Measurements from ENCODE around the gene PER1. TPM values are rescaled to one million over a fixed set of nuclear protein-coding genes. Genes with fewer than 3 reads are reported as not detected.

Gene PER1
- total and polyA plus RNA-seq, 2 of the 13 experiments (the other 11 are each of a cell fraction or from before 2014, with no cell fraction given), result 2.6 to 3.6 TPM

GRCh38 chr17:8117980-8118768 lies 34.0 kb downstream of the PER1 start, which contains the start of gene ALOXE3 (continued):
- TF ChIP-seq, protein P1, sequence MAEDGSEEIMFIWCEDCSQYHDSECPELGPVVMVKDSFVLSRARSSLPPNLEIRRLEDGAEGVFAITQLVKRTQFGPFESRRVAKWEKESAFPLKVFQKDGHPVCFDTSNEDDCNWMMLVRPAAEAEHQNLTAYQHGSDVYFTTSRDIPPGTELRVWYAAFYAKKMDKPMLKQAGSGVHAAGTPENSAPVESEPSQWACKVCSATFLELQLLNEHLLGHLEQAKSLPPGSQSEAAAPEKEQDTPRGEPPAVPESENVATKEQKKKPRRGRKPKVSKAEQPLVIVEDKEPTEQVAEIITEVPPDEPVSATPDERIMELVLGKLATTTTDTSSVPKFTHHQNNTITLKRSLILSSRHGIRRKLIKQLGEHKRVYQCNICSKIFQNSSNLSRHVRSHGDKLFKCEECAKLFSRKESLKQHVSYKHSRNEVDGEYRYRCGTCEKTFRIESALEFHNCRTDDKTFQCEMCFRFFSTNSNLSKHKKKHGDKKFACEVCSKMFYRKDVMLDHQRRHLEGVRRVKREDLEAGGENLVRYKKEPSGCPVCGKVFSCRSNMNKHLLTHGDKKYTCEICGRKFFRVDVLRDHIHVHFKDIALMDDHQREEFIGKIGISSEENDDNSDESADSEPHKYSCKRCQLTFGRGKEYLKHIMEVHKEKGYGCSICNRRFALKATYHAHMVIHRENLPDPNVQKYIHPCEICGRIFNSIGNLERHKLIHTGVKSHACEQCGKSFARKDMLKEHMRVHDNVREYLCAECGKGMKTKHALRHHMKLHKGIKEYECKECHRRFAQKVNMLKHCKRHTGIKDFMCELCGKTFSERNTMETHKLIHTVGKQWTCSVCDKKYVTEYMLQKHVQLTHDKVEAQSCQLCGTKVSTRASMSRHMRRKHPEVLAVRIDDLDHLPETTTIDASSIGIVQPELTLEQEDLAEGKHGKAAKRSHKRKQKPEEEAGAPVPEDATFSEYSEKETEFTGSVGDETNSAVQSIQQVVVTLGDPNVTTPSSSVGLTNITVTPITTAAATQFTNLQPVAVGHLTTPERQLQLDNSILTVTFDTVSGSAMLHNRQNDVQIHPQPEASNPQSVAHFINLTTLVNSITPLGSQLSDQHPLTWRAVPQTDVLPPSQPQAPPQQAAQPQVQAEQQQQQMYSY (CRISPR knock-in tag; IDR thresholded peaks at IDR 0.05), result no peak
- no peak for TF ChIP-seq ERF (CRISPR knock-in tag; IDR thresholded peaks at IDR 0.05)

DNA sequence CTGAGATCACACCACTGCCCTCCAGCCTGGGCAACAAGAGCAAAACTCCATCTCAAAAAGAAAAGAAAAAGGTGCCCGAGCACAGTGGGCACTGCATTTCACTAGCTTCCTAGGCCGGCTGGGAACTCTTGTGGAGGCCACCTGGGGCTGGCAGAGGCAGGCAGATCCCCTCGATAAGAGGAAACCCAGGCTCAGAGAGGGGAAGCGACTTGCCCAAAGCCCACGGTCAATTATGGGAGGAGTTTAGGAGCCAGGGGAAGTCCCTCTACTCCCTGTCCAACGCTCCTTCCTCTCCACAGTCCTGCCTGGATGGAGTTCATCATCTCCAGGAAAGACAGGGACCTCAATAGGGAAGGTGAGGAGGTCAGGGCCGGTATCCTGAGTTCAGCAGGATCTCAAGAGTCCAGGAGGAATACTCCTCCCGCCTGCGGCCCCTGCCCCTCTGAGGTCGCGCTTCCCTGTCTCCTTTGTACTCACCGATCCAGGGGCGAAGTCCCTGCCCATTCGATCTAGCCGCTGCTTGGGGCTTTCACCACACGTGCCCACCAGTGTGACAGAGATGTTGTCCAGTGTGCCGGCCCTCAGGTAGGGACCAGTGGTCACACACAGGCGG lies 34.7 kb downstream of the PER1 start:
- no peak overlapping the region for H3K27ac ChIP-seq (ENCODE audit: extremely low read length, insufficient read depth, low read length)
- no peak for FAIRE-seq
- no peaks in the 10 kb centered on the region for H3K9me3 ChIP-seq (ENCODE audit: low read length)
- peak overlapping the region; percentile 68 to 95 (median 94) for H3K4me3 ChIP-seq (replicated peaks in 1 of 3; ENCODE audit: insufficient read depth in 1 of 3, low read depth in 2 of 3, low read length in 3 of 3)
- intact Hi-C loops (cut with micrococcal nuclease; ENCODE audit: unreplicated experiment) (loop anchor here (5.0 kb wide), 1 partner anchor 35 kb away; no protein-coding TSS in a partner anchor), in situ Hi-C loops (cut with HindIII; ENCODE audit: extremely low pct_ligation_motif_present, low pct_unique_long_range_greater_than_20kb) (loop anchor here (5.0 kb wide), 1 partner anchor 45 kb away; no protein-coding TSS in a partner anchor)
- no peaks in the 10 kb centered on the region for H3K36me3 ChIP-seq (replicated peaks in 1 of 2; ENCODE audit: control insufficient read depth in 1 of 2, insufficient read depth in 2 of 2, low read length in 2 of 2)
- H3K79me2 ChIP-seq (ENCODE audit: insufficient read depth, low read length), result no peaks in the 10 kb centered on the region
- H3K9ac ChIP-seq (ENCODE audit: insufficient read depth, low read depth, low read length), result peak overlapping the region; percentile 62; the same call in 1 of the 2 replicates
- no peak overlapping the region for H2AFZ ChIP-seq (ENCODE audit: low read length)
- POLR2A ChIA-PET, result interaction anchor here (0.6 kb wide), 1 partner anchor 56 kb away, joined by 3 read pairs; no protein-coding TSS in a partner anchor
- peaks cover 37% of the 10 kb centered on the region for H3K4me1 ChIP-seq (ENCODE audit: insufficient read depth, low read length)
- no peak for ATAC-seq
- H3K27me3 ChIP-seq (ENCODE audit: control insufficient read depth in 1 of 2, insufficient read depth in 2 of 2, low read length in 2 of 2), result peaks cover 2 to 45% of the 10 kb centered on the region in 2 experiments; a peak in 4 of 5 replicates
- WGBS (ENCODE audit: low lambda C conversion rate), result 7% methylated on average over 6 of the region's 18 CpGs
- CTCF ChIA-PET (ENCODE audit: low intra/inter-chr PET ratio, low total read pairs), result no interaction called here
- peak overlapping the region; percentile 100 for H3K4me2 ChIP-seq (ENCODE audit: low read depth, low read length)
- no peak for DNase-seq (ENCODE audit: low spot score)
- BruUV-seq (replicated peaks), result no TSS peak
- peaks cover 11% of the 10 kb centered on the region; the same call in 1 of the 2 replicates for H4K20me1 ChIP-seq (ENCODE audit: insufficient read depth, low read length)
- no peak for TF ChIP-seq ZNF629 (CRISPR knock-in tag; conservative IDR thresholded peaks at IDR 0.05)
- no peak for TF ChIP-seq NR3C1 (CRISPR knock-in tag; IDR thresholded peaks at IDR 0.05)
- no peak for TF ChIP-seq PLRG1 (conservative IDR thresholded peaks at IDR 0.05)
- 0 out of 2 replicates have a peak, but pooled peaks have one; percentile 26 for TF ChIP-seq RELA (CRISPR knock-in tag; IDR thresholded peaks at IDR 0.05)
- TF ChIP-seq SAP130 (CRISPR knock-in tag; IDR thresholded peaks at IDR 0.05; ENCODE audit: low read depth), result peak; percentile 31; the same call in 1 of the 2 replicates
- no peak for TF ChIP-seq ZNF563 (CRISPR knock-in tag; IDR thresholded peaks at IDR 0.05)
- peak; percentile 65; the same call in 1 of the 2 replicates for TF ChIP-seq FLYWCH1 (CRISPR knock-in tag; IDR thresholded peaks at IDR 0.05)
- TF ChIP-seq ZNF276 (CRISPR knock-in tag; IDR thresholded peaks at IDR 0.05; ENCODE audit: low read depth), result no peak
- 0 out of 2 replicates have a peak, but pooled peaks have one; percentile 17 for TF ChIP-seq MED1 (CRISPR knock-in tag; IDR thresholded peaks at IDR 0.05)
- TF ChIP-seq ZSCAN21 (CRISPR knock-in tag; IDR thresholded peaks at IDR 0.05; ENCODE audit: borderline replicate concordance), result no peak
- no peak for TF ChIP-seq NR1H2 (CRISPR knock-in tag; IDR thresholded peaks at IDR 0.05; ENCODE audit: borderline replicate concordance, low read depth)
- TF ChIP-seq, protein P2, sequence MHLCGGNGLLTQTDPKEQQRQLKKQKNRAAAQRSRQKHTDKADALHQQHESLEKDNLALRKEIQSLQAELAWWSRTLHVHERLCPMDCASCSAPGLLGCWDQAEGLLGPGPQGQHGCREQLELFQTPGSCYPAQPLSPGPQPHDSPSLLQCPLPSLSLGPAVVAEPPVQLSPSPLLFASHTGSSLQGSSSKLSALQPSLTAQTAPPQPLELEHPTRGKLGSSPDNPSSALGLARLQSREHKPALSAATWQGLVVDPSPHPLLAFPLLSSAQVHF (CRISPR knock-in tag; IDR thresholded peaks at IDR 0.05), result no peak
- TF ChIP-seq ZNF660 (CRISPR knock-in tag; IDR thresholded peaks at IDR 0.05; ENCODE audit: borderline replicate concordance, low read depth), result no peak
- TF ChIP-seq HDAC1 (CRISPR knock-in tag; IDR thresholded peaks at IDR 0.05), result peak; percentile 4; the same call in 1 of the 2 replicates

All from HepG2 (cell line).